Non-pigmented ciliary epithelial cell (primary cell): ENCODE results near the gene MYL6.
"Not testable (repeated sequence)": the region's sequence is repeated elsewhere in the genome, so short reads cannot be mapped to it uniquely, and the experiment has no call there.

ENCODE experiments used
- DNase-seq: peaks from one replicate; pipeline ENCODE4 v3.0.0-alpha.2; 2010; ENCODE audit warnings: low read depth

MYL6 gene

DNA sequence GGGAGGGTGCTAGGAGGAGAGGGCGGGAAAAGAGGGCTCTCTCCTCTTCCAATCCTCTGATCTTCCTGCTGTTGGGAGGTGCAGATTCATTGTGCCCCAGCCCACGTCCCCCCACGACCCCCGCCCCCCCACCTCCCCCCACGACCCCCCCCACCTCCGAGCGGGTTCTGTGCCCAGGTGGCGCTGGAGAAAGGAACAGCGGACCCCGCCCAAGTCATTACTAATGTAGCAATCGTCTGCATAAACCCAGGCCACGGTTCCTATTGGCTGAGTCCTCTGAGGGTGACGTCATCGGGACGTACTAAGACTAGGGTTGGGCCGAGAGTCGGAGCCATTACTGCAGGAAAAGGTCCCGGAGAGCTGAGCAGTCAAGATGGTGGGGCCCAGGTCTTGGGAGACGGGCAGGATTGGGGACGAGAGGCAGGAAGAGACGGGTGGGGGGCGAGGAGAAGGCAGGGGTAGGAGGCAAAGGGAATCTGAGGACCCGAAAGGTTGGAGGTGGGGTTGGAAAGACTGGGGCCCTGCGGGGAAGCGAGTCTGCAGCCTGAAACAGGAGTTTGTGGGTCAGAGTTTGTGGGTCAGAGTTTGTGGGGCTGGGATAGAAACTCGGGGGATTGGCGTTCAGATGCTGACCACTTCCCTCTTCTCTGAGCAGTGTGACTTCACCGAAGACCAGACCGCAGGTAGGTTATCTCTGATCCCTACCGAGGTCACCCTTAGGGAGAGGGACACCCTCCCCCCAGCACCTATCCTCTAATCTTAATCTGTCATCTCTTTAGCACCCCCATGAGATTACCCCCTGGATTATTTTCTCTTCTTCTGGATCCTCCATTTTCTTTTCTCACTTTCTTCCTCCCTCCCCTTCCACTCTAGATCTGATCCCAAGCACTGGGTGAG lies at the start of gene MYL6:
Gene MYL6, plus strand, starts transcription at position 331 of the 897 bp plus-strand sequence. Its CDS starts 43 bp downstream, at position 374.
- peak; percentile 93 for DNase-seq

DNA sequence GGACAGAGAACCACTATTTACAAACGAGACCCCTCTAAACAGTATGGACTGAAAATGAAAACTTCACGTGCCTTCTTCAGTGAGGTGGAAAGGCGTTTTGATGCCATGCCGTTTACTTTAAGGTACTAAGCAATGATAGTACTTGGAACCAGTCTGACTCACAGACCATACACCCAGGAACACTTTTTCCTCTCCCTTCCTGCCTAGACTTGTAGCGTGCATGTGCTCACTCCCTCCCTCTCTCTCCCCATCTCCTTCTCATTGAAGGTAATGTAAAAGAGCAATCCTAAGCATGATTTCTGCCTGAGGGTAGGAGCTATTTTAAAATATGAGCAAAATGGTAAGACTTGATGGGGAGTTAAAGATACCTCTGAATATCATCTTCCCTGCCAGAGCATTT lies 47.6 kb upstream of the MYL6 start:
- DNase-seq = no peak

DNA sequence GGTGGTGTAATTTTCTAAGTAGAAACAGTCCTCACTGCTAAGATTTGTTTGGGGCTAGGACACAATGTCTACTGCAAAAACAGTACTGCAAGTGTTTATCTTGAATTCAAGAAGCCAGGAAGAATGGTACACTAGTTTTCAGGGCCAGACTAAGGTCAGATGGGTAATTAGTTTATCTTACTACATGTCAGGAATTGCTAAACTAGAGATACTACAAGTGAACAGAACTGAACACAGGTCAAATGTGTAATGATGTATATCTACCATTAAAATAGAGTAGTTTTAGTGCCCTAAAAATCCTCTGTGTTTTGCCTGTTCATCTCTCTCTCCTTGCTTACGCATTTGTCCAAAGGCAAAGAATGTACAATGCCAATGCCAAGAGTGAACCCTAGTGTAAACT lies 44.1 kb upstream of the MYL6 start:
- DNase-seq = no peak

DNA sequence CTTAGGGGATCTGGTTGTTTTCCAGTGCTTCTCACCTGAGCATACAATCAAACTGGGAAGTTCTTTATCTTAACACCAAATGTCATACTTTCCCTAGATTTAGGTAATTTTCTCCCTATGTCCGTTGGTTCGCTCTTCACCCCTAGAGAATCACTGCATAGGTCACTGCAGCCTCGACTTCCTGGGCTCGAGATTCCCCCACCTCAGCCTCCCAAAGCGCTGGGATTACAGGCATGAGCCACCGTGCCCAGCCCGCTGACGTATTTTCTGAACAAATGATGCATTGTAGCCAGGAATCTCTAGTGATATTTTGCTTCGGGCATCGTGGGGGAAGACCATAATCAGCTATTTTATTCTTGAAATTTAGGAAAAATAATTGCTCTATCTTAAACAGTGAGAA lies 42.8 kb upstream of the MYL6 start:
- DNase-seq = no peak

DNA sequence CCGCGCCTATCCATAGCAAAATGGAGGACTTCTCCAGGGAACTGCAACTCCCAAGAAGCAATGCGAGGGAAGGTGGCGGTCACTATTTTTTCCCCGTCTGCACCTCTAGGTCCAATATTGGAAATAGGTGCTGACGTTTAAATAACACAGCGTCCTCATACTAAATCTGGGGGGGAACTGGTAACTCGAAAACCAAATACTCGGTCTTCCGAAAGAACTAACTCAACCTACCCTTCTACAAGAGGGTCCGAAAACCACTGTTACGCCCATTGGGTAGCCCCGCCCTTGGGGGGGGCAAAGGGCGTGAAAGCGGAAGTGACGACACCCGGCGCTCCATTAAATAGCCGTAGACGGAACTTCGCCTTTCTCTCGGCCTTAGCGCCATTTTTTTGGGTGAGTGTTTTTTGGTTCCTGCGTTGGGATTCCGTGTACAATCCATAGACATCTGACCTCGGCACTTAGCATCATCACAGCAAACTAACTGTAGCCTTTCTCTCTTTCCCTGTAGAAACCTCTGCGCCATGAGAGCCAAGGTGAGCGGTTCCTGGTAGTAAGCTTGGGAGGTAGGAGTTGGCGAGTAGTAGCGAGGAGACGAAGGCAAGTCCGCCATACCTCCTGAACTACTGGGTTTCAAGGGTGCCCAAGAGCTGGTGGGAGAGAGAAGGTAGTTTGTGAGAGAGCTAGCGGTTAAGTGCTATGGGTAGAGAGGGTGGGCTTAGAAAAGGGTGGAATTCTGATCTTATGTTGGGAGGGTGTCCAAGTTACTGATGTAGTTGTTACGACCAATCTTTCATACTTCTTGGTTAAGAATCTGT lies 41.7 kb upstream of the MYL6 start, which contains the start of gene RPL41:
Gene RPL41, plus strand, starts transcription at position 367 of the 815 bp plus-strand sequence.
- no peak for DNase-seq

DNA sequence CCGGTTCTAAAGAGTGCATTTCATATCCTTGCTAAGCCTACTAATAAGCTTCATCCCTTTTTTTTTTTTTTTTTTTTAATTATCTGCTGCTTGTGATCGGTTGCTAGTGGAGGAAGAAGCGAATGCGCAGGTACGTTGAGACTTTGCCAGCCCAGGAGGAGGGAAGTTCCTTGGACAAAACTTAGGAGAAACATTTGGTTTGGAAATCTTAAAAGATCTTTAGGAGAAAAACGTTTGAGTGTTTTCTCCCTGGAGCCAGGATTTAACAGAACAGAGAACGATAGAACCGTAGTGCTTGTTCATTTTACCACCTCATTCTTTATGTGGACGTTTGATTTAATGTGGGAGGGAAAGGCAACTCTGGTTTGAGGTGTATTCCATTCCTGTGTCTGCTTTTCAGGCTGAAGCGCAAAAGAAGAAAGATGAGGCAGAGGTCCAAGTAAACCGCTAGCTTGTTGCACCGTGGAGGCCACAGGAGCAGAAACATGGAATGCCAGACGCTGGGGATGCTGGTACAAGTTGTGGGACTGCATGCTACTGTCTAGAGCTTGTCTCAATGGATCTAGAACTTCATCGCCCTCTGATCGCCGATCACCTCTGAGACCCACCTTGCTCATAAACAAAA lies 41.0 kb upstream of the MYL6 start:
- DNase-seq = not testable (repeated sequence)

DNA sequence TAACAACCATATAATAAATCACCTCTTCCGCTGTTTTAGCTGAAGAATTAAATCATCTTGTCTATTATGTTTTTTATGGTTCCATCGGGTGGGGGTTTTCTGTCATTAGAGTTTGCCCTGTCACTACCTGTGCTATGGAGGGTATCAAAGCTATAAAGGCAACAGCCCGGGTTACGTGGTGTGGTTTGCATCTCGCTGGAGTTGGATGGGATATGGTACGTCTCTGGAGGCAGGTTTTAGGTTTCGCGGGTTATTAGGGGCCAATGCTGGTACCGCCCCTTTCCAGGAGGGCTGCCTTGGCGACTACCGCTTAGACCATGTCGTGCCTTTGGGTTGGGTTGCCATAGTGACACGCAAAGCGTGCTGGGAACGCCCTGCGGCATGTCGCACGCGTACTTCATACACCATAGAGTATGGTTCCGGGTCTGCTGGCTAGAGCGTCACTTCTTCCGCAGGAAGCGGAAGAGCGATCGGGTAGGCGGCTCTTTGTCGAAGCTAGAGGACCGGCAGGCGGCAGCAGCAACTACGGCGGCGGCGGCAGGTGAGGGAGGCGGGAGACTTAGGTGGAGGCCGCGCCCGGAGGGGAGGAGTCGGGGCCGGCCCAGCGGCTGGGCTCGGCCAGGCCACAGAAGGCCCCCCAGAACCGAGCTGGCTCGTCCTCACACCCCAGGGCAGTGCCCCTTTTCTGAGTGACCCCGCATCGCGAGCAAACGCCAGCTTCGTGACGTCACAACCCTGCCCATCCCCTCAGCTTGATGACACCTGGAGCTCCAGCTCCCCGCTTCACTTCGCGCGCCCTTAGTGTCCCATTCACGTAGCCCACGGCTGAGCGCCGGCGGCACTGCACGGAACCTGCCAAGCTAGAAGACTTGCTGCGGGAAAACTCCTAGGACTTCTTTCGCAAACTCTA lies 40.1 kb upstream of the MYL6 start, which contains the start of gene ZC3H10:
Gene ZC3H10, plus strand, starts transcription at position 489 of the 910 bp plus-strand sequence. CDS start 2,297 bp downstream, outside the sequence.
- peak; percentile 97 for DNase-seq

DNA sequence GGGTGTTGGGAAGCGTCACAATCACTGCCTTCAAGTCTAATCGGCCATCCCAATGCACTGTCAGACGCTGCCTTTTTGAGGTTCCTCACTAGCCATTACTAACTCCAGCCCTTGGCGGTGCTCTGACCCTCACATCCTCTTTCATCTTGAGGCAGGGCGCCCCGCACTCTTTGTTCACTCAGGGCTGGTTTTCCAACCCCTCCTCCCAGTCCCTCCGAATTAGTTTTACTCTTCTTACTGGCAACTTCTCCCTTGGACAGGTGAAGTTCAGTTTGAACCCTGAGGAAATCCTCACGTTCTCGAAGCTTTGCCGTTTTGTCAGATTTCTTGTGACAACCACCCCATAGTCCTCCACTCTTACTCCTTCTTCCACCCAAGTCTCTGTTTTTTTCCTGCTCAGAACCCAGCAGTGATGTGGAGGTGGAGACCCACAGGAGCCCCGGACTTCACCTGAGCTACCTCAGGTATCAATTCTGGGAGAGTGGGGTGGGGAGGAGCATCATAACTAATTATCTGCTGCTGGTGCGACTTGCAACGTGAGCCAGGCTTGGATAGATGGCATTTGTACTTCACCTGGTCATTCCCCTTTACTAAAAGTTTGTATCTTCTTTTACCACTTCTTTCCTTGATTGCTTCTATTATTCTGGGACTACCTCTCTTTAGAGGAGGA lies 39.3 kb upstream of the MYL6 start:
- no peak for DNase-seq

DNA sequence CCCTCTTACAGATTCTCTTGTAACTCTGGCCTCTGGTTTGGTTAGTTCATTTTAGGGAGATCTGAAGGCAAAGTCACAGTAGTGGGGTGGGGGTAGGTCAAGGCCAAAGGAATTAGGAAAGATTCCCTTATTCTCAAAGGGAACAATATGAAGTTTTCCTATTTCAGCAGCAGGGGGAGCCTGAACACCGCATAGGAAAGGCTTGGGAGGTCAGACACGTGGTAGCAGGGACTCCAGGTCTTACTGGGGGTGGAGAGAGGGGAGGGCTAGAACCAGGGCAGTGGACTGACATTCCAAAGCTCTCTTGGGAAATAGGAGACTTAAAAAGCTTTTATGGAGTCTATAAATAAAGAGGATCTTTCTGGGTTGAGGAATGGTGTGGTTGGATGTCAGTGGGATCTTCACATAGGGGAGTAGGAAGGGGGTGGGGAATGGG lies 38.8 kb upstream of the MYL6 start:
- peak; percentile 82 for DNase-seq

DNA sequence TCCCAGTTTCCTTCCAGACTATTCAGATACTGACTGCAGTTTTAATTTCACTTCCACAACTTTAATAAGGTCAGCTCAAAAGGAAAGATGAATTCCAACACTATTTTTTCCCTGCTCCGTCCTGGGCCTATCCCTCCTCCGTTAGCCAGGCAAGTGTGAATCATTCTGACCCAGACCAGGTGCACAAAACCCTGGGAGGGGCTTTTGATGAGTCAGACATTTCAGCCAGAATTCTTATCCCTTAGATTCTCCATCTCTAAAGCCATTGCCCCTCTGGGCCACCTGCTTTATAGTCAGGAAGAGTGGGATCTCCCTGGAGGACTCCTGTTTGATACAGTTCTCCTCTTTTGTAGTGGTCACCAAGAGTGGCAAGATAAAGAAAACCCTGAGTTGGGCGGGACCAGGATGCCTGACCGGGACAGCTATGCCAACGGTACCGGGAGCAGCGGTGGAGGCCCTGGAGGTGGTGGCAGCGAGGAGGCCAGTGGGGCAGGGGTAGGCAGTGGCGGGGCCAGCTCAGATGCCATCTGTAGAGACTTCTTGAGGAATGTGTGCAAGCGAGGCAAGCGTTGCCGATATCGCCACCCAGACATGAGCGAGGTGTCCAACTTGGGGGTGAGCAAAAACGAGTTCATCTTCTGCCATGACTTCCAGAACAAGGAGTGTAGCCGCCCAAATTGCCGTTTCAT lies 37.9 kb upstream of the MYL6 start:
- no peak for DNase-seq

DNA sequence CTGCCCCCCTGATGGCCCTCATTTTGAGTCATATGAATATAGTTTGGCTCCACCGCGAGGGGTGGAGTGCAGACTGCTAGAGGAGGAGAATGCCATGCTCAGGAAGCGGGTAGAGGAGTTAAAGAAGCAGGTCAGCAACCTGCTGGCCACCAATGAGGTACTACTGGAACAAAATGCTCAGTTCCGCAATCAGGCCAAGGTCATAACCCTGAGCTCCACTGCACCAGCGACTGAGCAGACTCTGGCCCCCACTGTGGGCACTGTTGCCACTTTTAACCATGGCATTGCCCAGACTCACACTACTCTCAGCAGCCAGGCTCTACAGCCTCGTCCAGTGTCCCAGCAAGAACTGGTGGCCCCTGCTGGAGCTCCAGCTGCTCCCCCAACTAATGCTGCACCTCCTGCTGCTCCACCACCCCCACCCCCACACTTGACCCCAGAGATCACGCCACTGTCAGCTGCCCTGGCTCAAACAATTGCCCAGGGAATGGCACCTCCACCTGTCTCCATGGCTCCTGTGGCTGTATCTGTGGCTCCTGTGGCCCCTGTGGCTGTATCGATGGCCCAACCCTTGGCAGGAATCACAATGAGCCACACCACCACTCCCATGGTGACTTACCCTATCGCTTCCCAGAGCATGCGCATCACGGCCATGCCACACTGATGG lies 36.8 kb upstream of the MYL6 start:
- DNase-seq = no peak

DNA sequence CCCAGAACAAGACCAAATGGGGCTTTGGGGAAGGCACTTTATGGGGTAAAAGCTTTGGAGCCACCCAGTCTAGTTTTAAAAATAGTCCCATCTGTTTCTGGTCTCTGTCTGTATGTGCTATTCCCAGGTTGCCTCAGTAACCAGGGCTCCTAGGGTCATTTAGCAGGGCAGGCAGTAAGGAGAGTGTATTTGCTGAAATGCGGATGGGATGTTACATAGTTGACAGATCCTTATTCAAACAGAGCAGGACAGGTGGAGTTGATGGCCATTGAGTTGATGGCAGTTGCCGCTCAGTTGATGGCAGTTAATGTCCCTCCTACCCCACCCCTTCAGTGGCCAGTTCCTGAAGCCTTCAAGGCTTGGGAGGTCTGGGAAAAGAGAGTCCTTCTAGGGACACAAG lies 35.5 kb upstream of the MYL6 start:
- DNase-seq = no peak

DNA sequence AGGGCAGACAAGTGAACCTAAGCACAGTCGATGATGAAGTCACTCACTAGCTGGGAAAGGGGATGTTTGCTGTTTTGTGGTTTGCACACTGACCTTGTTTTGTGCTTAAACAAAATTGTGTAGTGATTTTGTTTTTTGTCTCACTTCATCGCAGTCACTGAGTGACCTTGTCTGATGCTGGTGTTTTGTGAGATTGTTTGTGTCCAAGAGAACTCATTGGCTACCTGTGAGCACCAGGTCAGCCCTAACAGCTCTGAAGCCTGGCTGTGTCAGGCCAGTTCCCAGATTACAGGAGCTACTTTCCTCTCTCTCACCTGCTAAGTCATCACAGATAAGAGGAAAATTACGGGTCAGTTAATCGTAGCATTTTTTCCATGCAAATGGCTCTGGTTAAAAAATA lies 34.0 kb upstream of the MYL6 start:
- DNase-seq = no peak

DNA sequence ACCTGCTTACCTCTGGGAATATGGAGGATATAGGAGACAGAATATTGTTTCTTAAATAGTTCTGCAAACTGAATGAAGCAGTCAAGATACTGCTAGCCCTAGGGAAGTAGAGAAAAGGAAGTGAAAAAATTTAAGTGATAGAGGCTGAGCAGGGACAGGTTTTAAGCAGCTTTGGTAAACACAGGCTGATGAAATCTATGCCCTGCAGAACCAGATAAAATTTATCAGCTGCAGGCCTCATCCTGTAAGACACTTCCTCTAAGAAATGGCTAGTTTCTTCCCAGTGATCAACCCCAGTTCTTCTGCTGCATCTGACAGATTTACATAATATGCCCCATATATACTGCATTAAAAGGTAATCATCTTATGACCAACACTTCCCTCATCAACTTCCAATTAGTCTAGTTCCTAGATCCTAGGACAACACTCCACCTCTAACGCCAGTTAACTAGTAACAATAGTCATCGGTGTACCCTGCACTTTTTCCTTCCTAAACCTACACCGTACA lies 31.4 kb upstream of the MYL6 start:
- no peak for DNase-seq

DNA sequence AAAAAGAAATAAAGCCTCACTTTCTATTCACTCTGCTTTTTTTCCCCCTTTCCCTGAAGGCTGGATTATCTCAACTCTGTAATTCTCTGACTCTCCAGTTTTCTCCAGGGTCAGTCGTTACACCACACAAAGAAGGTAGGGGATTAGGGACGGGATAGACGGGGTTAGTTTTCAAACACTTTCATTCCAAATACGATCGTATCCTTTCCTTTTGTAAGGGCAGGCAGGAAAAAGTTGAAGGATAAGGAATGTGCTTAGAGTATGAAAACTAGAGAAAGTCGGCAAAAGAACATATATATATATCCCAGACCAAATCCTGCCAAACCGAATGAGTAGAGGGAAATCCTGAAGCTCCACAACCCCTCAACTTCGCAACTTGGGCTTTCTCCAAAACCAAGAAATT lies 30.7 kb upstream of the MYL6 start:
- no peak for DNase-seq

DNA sequence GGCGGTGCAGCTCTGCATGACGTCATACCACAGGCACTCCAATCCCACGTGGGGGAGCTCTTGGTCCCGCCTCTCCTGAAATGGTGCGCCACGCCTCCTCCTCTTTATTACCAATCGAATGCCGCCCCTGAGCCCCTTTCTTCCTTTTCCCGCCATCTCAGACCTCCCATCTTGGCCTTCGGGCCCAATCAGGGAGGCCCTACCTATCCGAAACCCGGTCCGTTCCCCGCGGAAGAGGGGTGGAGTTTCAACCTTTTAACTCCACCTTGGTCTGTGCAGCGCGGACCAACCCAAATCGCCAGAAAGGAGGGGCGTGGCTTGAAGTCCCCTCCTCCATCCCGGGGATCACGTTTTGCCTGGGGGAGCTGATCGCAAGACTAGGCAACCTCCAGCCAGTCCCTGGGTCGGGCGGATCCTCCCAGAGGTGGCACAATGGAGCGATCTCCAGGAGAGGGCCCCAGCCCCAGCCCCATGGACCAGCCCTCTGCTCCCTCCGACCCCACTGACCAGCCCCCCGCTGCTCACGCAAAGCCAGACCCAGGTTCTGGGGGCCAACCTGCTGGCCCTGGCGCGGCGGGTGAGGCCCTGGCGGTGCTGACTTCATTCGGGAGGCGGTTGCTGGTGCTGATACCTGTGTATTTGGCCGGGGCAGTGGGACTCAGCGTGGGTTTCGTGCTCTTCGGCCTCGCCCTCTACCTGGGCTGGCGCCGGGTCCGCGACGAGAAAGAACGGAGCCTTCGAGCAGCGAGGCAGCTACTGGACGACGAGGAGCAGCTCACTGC lies 30.1 kb upstream of the MYL6 start, which contains the start of gene ESYT1:
Gene ESYT1, plus strand, starts transcription at position 380 of the 782 bp plus-strand sequence. Its CDS starts 53 bp downstream, at position 433.
- DNase-seq = peak; percentile 98

DNA sequence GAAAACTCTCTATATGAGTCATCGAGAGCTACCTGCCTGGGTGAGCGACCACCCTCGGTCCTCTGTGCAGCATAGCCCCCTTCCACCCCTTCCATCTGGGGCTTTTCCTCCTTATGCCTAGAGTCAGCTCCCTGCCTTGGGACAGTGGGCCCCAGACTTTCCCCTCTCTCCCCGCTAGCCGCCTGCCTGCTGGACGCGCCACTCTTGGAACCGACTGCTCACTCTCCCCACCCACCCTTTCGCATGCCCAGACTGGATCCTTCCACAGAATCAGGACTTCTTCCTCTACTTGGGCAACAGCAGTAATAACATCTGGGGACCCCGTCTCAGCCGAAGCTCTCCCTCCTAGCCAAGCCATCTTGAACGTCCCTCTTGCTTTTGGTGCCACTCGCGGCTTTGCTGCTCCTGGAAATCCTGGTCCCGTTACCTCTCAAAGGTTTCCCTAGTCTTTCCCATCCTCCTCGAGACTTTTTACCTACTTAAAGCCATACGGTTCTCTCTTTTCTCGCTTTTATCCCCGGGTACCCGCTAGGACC lies 29.4 kb upstream of the MYL6 start:
- DNase-seq = no peak
